Stimulated activated CD8-positive, alpha-beta memory T cell treated with anti-CD3 and anti-CD28 coated beads, Interleukin-4, amount 100 ng/mL, for 24 hours (primary cell): ENCODE results near the gene PI4KA.

Source experiments
- DNase-seq: peaks from one replicate; pipeline ENCODE4 v3.0.0-alpha.2; 2020; ENCODE audit warnings: low read depth

Gene PI4KA

DNA sequence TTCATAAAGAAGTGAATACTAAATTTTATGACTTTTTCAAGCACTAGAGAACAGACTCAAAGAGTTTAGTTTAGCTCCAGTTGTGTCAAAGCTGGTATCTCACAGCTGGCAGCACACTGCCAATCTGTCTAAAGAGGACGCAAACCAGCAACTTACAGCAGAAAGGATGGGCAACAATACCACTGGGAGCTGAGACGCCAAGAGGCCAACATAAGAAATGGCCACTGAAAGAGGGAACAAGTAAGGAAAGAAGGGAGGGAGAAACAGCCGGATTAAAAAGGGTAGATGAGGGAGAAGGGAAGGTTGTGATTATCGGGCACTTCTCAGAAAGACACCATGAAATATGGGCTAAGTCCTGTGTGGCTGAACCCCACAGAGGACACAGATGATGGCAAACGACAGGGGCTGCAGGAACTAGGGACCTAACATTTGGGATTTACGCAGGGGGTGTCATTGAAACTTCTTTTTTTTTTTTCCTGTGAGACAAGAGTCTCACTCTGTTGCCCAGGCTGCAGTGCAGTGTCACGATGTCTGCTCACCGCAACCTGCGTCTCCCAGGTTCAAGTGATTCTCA lies 43.0 kb downstream of the PI4KA start:
- no peak for DNase-seq

DNA sequence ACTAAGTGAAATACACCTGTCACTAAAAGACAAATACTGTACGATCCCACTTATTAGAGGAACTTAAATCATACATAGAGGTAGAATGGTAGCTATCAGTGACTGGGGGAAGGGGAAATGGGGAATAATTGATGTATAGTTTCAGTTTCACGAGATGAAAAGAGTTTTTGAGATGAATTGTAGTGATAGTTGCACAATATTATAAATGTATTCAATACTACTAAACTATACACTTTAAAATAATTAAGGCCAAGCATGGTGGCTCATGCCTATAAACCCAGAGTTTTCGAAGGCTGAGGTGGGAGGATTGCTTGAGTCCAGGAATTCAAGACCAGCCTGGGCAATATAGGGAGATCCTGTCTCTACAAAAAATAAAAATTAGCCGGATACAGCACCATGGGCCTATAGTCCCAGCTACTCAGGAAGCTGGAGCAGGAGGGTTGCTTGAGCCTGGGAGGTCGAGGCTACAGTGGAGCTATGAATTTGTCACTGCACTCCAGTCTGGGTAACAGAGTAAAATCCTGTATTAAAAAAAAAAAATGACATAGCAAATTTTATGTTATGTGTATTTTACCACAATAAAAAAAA lies 44.3 kb downstream of the PI4KA start:
- DNase-seq: no peak

DNA sequence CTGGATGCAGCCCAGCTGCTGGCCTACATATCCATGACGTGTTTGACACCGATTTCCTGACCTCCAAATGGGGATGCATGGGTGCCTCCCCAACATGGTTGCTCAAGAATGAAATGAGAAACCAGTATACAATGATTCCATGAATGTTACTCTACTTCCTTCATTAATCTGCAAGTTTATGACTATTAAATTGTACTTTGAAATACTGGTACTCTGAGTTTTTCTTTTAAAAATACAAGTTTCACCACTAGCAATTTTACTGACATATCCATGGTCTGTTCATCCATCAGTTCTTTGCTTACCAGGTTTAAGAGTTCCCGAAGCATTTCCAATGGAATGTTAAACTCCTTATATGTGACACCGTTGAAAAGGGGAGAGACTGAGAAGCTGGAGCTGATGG lies 45.6 kb downstream of the PI4KA start:
- DNase-seq: no peak

DNA sequence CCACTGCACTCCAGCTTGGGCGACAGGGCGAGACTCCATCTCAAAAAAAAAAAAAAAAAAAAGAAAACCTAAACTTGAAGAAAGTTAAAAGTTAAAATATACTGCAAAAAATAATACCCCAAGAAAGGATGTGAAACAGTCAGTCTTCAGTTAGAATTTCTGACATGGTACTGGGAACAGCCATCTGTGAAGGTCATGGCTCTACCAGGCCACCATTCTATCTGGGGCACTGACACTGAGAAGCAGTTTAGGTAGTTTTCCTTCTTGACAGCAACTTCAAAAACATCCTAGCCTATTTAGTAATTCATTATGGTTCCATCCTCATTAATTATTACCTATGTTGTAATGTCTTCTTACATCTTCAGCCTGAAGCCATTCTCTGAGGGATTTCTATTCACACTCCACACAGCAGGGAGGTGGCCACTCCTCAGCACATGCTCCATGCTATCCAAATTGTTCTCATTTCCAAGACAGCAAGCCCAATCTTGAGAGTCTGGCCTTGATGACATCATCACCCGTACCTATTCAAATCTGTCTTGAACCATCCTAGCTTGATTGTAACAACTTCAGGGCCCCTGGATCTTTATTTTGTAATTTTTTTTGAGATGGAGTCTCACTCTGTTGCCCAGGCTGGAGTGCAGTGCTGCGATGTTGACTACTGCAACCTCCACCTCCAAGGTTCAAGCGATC lies 46.5 kb downstream of the PI4KA start:
- no peak for DNase-seq

DNA sequence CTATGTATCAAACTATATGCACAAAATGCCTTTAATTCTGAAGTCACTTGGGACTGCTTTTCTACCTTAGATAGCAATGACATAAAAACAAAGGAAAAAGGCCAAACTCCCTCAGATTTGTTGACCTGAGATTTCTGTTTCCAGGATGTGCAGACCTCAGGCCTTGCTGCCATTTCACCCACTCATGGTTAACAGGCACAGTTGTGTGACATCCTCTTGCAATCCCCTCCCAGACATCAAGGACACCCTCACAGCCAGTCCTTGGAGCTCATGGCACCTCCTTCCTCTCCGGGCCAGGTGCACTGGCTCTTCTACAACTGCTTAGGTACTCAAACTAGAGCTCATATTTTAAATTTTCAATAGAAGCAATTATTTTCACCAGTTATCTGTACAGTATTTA lies 47.4 kb downstream of the PI4KA start:
- no peak for DNase-seq

DNA sequence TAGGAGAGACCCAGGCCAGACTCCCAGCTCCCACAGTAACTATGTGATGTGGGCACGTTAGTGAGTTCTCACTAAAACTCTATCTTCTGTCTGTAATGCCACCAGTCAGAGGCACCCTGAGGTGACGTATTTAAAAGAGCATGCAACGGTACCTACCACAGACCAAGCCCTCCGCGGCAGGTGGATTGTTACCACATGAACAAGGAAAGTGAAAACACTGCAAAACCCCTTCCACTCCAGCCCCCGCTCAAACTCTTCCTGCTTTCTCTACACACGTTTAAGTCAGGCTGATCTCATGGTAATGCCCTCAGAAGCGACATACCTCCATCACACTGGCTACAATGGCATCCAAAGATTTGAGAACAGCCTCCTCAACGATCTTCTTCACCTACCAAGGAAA lies 48.0 kb downstream of the PI4KA start:
- DNase-seq: no peak

DNA sequence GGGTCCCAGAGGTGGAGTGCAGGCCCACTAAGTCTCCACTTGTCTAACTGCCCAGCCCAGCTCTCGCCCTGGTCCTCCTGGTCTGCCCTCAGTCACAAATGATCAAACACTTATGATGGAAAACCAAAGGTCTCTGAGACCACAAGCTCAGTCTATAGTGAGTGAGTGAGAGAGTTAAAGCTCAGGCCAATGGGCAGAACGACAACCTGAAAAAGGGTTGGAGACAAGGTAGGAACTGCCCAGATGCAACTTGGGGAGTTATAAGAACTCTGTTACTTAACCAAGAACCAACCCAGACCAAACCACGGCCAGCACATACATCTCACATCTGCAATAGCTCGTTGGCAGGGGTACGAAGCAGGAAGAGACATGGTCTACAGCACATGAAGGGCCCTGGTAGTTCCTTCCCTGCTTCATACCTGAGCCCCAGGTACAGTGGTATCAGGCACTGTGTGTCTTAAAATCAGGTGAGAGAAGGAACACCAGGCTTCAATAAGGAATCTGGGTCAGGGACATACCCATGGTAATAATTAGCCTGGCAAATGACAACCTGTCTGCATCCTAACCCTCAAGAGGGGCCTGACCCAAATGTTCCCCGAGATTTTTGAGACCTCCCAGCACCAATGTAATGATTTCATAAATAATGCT lies 48.9 kb downstream of the PI4KA start:
- DNase-seq: no peak

DNA sequence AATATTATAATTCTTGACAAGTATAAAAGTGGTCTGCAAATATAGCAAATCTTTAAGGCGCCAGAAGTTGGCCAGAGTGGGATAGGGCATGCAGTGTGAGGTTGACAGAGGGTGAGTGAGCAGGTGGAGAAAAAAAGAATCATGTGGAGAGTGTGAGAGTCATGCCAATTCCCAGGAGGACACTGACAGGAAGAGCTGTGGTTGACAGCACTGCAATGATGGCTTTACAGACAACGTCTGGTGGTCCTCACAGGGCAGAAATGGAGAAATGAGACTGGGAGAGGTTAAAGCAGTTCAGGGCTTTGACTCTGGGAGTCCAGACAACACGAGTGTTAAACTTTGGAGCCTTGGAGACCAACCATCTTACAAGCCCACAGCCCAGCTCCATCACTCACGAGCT lies 49.8 kb downstream of the PI4KA start:
- DNase-seq: no peak

DNA sequence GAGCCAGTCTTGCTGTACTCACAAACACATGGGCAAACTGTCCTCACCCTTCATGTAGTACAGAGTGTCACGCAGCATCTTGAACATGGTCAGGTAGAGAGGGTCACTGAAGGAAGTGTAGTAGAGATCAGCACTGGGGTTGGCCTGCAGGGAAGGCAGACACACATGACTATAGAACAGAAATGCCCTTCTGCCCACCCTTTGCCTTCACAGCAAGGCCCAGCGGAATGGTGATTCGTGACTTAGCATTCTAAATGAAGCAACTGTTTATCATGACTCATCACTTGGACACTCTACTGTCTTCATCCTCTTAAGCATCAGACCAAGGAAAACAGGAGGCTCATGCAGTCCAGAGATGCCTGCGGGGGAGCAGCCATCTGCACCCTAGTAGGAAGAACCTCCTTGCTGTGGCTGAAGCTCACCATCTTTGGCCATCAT lies 51.3 kb downstream of the PI4KA start:
- no peak for DNase-seq

DNA sequence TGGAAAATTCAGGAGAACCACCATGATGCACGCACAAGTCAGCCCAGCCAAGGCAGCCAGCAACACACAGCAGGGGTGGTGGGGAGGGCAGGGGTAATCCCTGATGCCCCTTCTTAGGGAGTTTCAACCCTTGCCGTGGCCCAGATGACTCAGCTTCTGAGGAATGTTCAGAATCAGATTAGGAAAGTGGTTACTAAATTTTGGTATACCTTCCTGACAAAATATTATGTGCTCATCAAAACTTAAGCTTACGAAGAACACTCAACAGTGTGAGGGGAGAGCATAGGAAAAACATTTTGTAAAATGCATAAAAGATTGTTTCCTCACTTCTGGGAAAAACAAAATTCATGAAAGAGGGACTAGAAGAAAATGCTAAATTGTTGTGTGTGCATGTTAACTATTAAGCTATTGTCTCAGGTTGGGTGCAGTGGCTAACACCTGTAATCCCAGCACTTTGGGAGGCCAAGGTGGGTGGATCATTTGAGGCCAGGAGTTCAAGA lies 52.6 kb downstream of the PI4KA start:
- DNase-seq: no peak

DNA sequence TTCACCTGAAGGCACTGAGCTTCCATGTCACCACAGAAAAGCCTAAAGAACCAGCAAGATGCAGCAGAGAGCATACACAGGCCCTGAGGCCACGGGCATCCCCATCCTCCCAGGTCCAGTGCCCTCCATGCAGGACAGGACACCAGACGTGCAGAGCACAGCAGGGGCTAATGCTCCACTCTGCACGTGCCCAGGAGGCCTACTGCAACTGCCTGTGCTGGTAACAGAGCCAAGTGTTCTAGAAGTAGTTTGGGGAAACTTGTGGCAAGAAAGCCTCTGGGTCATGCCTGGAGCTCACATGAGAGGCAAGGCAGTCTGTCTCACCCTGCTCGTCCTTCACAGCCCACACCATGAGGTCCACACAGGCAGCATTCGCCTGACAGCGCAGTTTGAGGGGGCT lies 54.0 kb downstream of the PI4KA start:
- no peak for DNase-seq

DNA sequence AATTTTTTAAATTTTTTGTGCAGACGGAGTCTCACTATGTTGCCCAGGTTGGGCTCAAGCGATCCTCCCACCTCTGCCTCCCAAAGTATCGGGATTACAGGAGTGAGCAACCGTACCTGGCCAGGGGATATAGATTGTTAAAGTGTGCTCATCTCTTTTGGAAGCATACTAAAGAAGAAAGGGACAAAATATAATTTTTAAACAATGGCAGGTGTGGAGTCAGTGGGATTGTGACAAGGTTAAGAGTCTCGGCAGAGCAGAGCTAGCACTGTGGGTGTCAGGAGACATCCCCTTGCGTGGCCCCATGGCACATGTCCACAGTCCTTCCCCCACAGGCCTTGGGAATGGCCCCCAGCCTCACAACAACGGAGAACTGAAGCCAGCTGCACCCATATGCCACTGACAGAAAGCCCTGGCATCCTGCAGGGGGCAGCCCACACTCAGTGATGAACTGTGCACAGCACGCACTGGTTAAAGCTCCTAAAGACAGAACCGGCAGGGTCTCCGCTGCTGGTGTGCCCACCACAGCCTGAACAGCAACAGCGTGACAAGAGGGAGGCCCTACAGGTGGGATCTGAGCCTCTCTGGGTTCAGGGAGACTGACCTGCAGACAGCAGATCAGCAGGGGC lies 54.8 kb downstream of the PI4KA start:
- DNase-seq: peak; percentile 8

DNA sequence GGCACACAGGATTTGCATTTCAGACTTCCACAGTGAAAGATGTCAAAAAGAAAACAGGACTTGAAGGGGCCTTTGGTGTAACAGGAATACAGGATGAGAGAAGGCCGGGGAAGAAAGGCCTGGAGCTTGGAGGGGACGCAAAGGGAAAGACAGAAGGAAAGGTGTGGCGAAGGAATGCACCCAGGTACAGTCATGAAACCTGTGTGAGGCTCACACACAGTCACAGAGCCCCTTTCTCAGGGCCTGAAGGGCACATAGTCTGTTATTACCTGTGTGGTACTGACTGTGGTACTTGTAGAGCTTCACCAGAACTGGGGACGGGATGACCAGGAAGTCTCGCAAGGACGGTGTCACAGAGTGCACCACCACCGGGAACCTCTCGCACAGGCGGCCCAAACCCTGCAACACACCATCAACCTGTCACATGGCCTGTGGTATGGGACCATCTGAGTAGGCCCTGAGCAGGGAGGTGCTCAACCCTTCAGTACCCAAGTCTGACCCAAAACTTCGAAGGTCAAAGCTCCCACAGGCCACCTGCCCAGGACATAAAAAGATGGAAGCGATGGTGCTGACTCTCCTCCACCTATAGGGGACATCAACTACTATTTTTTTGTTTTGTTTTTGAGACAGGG lies 55.6 kb downstream of the PI4KA start:
- DNase-seq: no peak

DNA sequence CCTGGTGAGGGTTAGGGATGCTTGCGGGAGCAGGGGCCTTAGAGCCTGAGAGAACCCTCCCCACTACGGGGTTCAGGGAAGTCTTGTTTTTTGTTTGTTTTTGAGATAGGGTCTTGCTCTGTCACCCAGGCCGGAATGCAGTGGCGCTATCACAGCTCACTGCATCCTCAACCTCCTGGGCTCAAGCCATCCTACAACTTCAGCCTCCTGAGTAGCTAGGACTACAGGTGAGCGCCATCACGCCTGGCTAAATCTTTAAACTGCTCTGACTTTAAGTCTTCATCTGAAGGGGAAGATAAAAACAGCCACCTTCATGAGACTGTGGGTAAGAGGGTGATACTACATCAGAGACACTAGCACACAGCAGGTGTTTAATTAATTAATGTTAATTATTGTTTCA lies 56.2 kb downstream of the PI4KA start:
- no peak for DNase-seq

DNA sequence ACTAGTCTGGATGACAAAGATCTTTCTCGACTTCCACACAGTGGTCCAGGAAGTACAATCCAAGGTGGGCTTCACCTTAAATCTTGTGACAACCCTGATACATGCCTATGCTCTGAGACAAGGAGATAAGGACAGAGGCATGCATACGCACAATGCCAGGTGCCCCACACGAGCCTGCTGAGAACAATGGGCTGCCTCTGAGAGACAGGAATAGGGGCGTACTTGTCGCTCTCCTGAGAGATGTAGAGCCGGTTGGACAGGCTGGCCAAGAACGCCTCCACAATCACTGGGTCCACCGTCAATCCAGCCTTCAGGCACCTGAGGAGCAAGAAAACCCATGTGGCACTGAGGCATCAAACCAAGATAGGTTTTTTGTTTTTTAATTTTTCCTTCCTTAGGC lies 59.2 kb downstream of the PI4KA start:
- no peak for DNase-seq

DNA sequence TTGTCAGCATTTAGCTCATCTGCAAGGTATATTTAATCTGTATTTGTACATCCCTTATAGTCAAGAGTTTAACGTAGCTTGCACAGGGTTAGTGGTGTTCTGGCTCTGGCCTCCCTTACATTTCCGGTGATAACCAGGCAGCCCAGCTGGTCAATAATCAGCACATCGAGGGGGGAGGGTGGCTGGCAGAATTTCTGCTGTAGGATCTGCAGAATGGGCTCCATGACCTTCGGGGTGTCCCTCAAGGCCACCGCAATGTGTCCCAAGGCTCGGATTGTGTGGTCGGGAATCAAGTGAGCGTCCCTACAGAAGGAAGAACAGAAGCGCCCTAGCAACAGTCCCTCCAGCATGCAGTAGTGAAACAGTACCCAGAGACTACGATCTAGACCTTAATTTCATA lies 59.6 kb downstream of the PI4KA start:
- no peak for DNase-seq

DNA sequence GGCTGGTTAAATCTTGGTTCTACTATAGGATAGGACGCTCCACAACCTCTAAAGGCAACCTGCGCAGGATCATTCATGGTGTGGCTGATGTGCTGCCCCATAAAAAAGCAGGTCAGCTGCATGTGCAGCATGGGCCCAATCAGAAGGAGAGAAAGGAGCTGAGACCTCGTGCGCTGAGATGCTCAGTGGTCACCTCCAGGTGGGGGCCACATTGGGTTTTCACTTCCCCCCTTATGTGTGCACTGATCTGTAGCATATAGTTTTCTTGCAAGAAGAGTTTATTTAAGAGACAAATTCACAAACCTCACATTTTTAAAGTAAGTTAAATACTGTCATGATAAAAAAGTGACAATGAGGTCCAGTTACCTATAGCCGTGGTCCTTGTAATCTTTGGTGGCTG lies 60.4 kb downstream of the PI4KA start:
- DNase-seq: no peak

DNA sequence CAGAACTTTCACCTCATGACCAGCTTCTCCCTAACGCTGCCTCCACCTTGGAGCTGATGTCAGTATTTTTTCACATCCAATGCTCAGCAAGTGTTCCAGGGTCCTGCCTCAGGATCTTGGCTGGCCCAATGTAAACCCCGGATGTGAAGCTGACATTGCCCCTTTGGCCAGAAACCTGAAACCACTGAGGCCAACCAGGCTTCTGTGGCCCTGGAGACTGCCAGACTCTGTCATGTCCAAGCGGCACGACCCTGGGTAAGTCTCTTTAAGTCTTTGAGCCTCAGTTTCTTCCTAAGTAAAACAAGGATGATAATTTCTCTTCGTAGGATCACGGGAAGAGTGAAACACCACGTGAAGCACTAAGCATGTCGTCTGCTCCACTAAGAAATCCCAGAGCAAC lies 61.9 kb downstream of the PI4KA start:
- DNase-seq: no peak

DNA sequence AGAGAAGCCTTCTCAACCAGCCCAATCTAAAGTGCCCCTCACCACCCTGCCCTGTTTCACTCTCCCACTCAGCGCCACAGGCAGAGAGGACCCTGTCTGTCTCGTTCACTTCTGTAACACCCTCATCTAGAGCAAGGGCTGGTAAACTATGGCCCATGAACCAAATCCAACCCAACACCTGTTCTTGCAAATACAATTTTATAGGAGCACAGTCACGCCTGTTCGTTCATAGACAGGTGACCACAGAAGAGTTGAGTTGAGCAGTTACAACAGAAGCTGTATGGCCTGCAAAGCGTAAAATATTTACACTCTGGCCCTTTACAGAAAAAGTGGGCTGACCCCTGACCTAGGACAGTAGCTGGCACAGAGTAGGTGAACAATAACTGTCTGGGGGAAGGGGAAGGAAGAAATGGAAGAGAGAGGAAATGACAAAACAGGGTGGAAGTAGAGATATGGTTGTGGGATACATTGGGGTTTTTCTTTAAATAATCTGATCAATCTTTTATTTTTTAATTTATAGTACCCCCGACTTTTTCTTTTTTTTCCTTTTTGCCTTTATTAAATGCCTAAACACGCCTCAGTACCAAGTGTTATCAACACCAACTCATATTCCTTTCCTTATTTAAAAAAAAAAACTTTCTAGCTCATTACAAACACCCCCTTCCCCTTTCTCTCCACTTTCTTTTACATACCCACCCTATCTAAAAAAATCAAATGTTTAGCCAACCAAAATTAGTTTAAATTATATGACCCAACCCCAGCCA lies 63.8 kb downstream of the PI4KA start:
- no peak for DNase-seq

DNA sequence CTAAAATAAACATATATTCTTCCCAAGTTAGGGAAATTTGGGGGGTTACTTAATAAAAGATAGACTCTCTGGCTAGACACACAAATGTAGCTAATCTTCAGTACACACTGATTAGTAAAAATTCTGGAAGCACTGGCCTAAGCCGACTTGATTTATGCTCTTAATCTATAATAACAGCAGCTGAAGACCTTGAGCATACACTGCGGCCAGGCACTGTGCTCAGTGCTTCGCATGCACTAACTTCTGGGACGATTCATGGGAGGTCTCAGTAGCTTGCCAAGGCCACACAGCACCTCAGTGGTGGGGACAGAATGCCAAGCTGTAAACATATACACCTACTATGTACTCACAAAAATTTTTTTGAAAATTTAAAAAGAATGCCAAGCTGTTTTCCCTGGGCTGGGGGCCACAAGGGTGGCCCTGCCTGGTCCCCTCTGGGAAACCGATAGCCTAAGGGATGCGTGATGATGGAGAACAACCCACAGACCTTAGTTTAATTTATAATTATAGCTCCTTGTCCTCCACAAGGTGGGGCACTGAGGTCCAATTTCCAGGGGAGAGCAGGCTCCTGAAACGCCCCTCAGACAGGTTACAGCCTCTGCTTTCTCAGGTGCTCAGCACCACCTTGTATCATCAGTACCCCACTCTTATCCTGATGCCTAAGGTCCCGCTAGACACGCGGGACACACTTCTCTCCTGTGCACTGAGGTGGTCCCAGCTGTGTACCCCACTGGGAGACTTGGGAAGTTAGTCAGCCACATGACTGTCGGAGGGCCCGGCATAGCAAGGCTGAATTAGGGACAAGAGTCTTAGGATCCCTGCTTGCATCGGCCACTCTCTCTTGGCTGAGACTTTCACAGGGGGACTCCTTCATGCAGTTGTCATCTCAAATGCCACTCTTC lies 64.6 kb downstream of the PI4KA start:
- no peak for DNase-seq
